Measurements from ENCODE around the gene IKZF2. TPM values are rescaled to one million over a fixed set of nuclear protein-coding genes. Genes with fewer than 3 reads are reported as not detected.

The IKZF2 gene
- total and polyA plus RNA-seq, 2 donors (not counting 3 experiments of a cell fraction or from before 2014, with no cell fraction given): 0.08 to 0.46 TPM

- dilution Hi-C loops (cut with MboI; ENCODE audit: extremely low pct_ligation_motif_present, low sequenced_read_pairs) (no loop called here), intact Hi-C loops (cut with micrococcal nuclease) (no loop called here)
- H4K20me1 ChIP-seq (replicated peaks; ENCODE audit: control insufficient read depth, extremely low read depth, insufficient read depth, low read length): no peaks in the 10 kb centered on the region
- POLR2A ChIA-PET: no interaction called here
- H3K4me1 ChIP-seq (ENCODE audit: control insufficient read depth, extremely low read depth, insufficient read depth, low read length): no peaks in the 10 kb centered on the region
- H3K9ac ChIP-seq (replicated peaks; ENCODE audit: extremely low read depth, insufficient read depth, low read length): no peak overlapping the region
- no peaks in the 10 kb centered on the region for H3K36me3 ChIP-seq (ENCODE audit: control insufficient read depth in 2 of 2, extremely low read depth in 1 of 2, insufficient read depth in 2 of 2, low read length in 2 of 2)
- DNase-seq (ENCODE audit: low read depth, low spot score) (no peak), FAIRE-seq (no peak)
- TF ChIP-seq EZH2 (IDR thresholded peaks at IDR 0.05; ENCODE audit: borderline replicate concordance, low read depth, low read length, severe bottlenecking) (no peak), GATA2 (IDR thresholded peaks at IDR 0.05; ENCODE audit: insufficient read depth, insufficient read length, low read depth, low read length) (no peak), POLR2A (IDR thresholded peaks at IDR 0.05; ENCODE audit: low read depth, low read length) (no peak), JUN (IDR thresholded peaks at IDR 0.05; ENCODE audit: borderline replicate concordance, insufficient read depth, insufficient read length, low read depth) (no peak), POLR2AphosphoS5 (IDR thresholded peaks at IDR 0.05; ENCODE audit: insufficient read depth, low read depth, low read length) (no peak)
- TF ChIP-seq, protein P1, sequence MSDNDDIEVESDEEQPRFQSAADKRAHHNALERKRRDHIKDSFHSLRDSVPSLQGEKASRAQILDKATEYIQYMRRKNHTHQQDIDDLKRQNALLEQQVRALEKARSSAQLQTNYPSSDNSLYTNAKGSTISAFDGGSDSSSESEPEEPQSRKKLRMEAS (IDR thresholded peaks at IDR 0.05; ENCODE audit: insufficient read depth, insufficient read length): no peak
- no peaks in the 10 kb centered on the region for H3K27me3 ChIP-seq (ENCODE audit: control insufficient read depth in 2 of 2, insufficient read depth in 2 of 2, low read length in 2 of 2)
- no TSS peak for BruUV-seq (replicated peaks)
- H3K9me3 ChIP-seq (replicated peaks; ENCODE audit: control insufficient read depth, insufficient read depth, low read length): no peaks in the 10 kb centered on the region
- no peaks in the 10 kb centered on the region for H3K79me2 ChIP-seq (ENCODE audit: control insufficient read depth, insufficient read depth, low read length)
- H2AFZ ChIP-seq (ENCODE audit: low read depth, low read length): no peak overlapping the region
- no peak overlapping the region for H3K27ac ChIP-seq (ENCODE audit: insufficient read depth, low read depth, low read length)
- no peak overlapping the region for H3K4me2 ChIP-seq (ENCODE audit: insufficient read depth, low read length)
- H3K4me3 ChIP-seq (replicated peaks in 1 of 3; ENCODE audit: insufficient read depth in 1 of 3, low read depth in 1 of 3, low read length in 3 of 3): no peak overlapping the region
- CTCF ChIA-PET: interaction anchor here (1.0 to 3.0 kb wide), 2 partner anchors 9 to 385 kb away, joined by 4 to 11 read pairs; no protein-coding TSS in a partner anchor
- H3K9me1 ChIP-seq (replicated peaks; ENCODE audit: control insufficient read depth, extremely low read depth, insufficient read depth, low read length): no peaks in the 10 kb centered on the region
These were observed 11.2 kb upstream of the IKZF2 start for GRCh38 chr2:213162516-213163118.

Measured in endothelial cell of umbilical vein (primary cell).